ENCODE data around the gene CDK18.

GRCh38 chr1:205502992-205503391, 1.5 kb upstream of the CDK18 start:
- no peak for TF ChIP-seq YY1 (IDR thresholded peaks at IDR 0.05)
- TF ChIP-seq, protein P1, sequence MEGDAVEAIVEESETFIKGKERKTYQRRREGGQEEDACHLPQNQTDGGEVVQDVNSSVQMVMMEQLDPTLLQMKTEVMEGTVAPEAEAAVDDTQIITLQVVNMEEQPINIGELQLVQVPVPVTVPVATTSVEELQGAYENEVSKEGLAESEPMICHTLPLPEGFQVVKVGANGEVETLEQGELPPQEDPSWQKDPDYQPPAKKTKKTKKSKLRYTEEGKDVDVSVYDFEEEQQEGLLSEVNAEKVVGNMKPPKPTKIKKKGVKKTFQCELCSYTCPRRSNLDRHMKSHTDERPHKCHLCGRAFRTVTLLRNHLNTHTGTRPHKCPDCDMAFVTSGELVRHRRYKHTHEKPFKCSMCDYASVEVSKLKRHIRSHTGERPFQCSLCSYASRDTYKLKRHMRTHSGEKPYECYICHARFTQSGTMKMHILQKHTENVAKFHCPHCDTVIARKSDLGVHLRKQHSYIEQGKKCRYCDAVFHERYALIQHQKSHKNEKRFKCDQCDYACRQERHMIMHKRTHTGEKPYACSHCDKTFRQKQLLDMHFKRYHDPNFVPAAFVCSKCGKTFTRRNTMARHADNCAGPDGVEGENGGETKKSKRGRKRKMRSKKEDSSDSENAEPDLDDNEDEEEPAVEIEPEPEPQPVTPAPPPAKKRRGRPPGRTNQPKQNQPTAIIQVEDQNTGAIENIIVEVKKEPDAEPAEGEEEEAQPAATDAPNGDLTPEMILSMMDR (IDR thresholded peaks at IDR 0.05; ENCODE audit: low read depth, low read length, missing input control) = no peak
- TF ChIP-seq HNF4G (IDR thresholded peaks at IDR 0.05) = no peak
- TF ChIP-seq, protein P2, sequence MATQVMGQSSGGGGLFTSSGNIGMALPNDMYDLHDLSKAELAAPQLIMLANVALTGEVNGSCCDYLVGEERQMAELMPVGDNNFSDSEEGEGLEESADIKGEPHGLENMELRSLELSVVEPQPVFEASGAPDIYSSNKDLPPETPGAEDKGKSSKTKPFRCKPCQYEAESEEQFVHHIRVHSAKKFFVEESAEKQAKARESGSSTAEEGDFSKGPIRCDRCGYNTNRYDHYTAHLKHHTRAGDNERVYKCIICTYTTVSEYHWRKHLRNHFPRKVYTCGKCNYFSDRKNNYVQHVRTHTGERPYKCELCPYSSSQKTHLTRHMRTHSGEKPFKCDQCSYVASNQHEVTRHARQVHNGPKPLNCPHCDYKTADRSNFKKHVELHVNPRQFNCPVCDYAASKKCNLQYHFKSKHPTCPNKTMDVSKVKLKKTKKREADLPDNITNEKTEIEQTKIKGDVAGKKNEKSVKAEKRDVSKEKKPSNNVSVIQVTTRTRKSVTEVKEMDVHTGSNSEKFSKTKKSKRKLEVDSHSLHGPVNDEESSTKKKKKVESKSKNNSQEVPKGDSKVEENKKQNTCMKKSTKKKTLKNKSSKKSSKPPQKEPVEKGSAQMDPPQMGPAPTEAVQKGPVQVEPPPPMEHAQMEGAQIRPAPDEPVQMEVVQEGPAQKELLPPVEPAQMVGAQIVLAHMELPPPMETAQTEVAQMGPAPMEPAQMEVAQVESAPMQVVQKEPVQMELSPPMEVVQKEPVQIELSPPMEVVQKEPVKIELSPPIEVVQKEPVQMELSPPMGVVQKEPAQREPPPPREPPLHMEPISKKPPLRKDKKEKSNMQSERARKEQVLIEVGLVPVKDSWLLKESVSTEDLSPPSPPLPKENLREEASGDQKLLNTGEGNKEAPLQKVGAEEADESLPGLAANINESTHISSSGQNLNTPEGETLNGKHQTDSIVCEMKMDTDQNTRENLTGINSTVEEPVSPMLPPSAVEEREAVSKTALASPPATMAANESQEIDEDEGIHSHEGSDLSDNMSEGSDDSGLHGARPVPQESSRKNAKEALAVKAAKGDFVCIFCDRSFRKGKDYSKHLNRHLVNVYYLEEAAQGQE (IDR thresholded peaks at IDR 0.05) = no peak
- no peak for TF ChIP-seq JUND (IDR thresholded peaks at IDR 0.05)
- no peak for TF ChIP-seq ATF3 (IDR thresholded peaks at IDR 0.05)
- TF ChIP-seq, protein P3, sequence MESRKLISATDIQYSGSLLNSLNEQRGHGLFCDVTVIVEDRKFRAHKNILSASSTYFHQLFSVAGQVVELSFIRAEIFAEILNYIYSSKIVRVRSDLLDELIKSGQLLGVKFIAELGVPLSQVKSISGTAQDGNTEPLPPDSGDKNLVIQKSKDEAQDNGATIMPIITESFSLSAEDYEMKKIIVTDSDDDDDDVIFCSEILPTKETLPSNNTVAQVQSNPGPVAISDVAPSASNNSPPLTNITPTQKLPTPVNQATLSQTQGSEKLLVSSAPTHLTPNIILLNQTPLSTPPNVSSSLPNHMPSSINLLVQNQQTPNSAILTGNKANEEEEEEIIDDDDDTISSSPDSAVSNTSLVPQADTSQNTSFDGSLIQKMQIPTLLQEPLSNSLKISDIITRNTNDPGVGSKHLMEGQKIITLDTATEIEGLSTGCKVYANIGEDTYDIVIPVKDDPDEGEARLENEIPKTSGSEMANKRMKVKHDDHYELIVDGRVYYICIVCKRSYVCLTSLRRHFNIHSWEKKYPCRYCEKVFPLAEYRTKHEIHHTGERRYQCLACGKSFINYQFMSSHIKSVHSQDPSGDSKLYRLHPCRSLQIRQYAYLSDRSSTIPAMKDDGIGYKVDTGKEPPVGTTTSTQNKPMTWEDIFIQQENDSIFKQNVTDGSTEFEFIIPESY (IDR thresholded peaks at IDR 0.05) = no peak
- TF ChIP-seq SP1 (IDR thresholded peaks at IDR 0.05) = no peak
